CD4-positive, alpha-beta memory T cell (primary cell): ENCODE data around the gene ERC1. TPM values are rescaled to one million over a fixed set of nuclear protein-coding genes. Genes with fewer than 3 reads are reported as not detected.

ENCODE experiments used
- CTCF ChIA-PET: fragments of 350-600 bp; sonication (Branson Sonifier 250); formaldehyde crosslinking; loops from one replicate; lab custom pipeline; 2021; ENCODE audit warnings: inconsistent platforms; ENCODE audit not compliant: partially characterized antibody; lab: Charles Lee
- POLR2A ChIA-PET: fragments of 350-600 bp; sonication (Branson Sonifier 250); formaldehyde crosslinking; loops from one replicate; lab custom pipeline; 2021; ENCODE audit not compliant: partially characterized antibody; lab: Charles Lee
- DNase-seq, 5 donors: peaks; one replicate each; pipeline versions ENCODE4 v3.0.0 to v3.0.0-alpha.2; 2020 to 2022; ENCODE audit warnings: mixed read lengths in 1 of 5
- H3K27ac ChIP-seq: one replicate; pipeline ENCODE4 v1.7.0; 2013; ENCODE audit warnings: low read depth, low read length
- H3K27me3 ChIP-seq: 2 replicates; pipeline ENCODE4 v1.7.0; 2013; ENCODE audit warnings: mild to moderate bottlenecking, low read length, moderate library complexity; ENCODE audit not compliant: insufficient read depth
- H3K36me3 ChIP-seq: 2 replicates; pipeline ENCODE4 v1.7.0; 2013; ENCODE audit warnings: mild to moderate bottlenecking, low read length, moderate library complexity; ENCODE audit not compliant: insufficient read depth
- H3K4me1 ChIP-seq: 2 replicates; pipeline ENCODE4 v1.7.0; 2013; ENCODE audit warnings: mild to moderate bottlenecking, low read length, moderate library complexity; ENCODE audit not compliant: insufficient read depth
- H3K4me3 ChIP-seq, 2 donors: one replicate each; pipeline ENCODE4 v1.7.0; 2013; ENCODE audit warnings: low read length in 2 of 2, mild to moderate bottlenecking in 1 of 2
- H3K9me3 ChIP-seq, 2 donors: one replicate each; pipeline ENCODE4 v1.7.0; 2013; ENCODE audit warnings: low read length in 2 of 2, control low read depth in 1 of 2; ENCODE audit not compliant: control insufficient read depth in 1 of 2
- H3K27ac Mint-ChIP-seq, 7 donors: one replicate each; pipeline ENCODE4 v1.8.0; 2020 to 2021; ENCODE audit warnings: mixed read lengths in 7 of 7, mild to moderate bottlenecking in 6 of 7, inconsistent platforms in 3 of 7, moderate library complexity in 3 of 7
- H3K27me3 Mint-ChIP-seq, 2 donors: one replicate each; pipeline ENCODE4 v1.8.0; 2020 to 2021; ENCODE audit warnings: mixed read lengths in 2 of 2
- H3K36me3 Mint-ChIP-seq, 2 donors: one replicate each; pipeline ENCODE4 v1.8.0; 2020 to 2021; ENCODE audit warnings: mixed read lengths in 2 of 2, inconsistent platforms in 1 of 2, mild to moderate bottlenecking in 1 of 2
- H3K4me1 Mint-ChIP-seq, 4 donors: one replicate each; pipeline ENCODE4 v1.8.0; 2020 to 2021; ENCODE audit warnings: mixed read lengths in 4 of 4, mild to moderate bottlenecking in 1 of 4
- H3K4me3 Mint-ChIP-seq, 8 donors: one replicate each; pipeline ENCODE4 v1.8.0; 2020 to 2021; ENCODE audit warnings: mixed read lengths in 8 of 8, mild to moderate bottlenecking in 7 of 8, moderate library complexity in 6 of 8, inconsistent platforms in 3 of 8
- H3K9me3 Mint-ChIP-seq, 8 donors: one replicate each; pipeline ENCODE4 v1.8.0; 2020 to 2021; ENCODE audit warnings: mixed read lengths in 8 of 8, mild to moderate bottlenecking in 5 of 8, inconsistent platforms in 3 of 8, moderate library complexity in 1 of 8
- intact Hi-C: fragments of 100-400 bp; cut with micrococcal nuclease; formaldehyde crosslinking; loops from one replicate; pipeline ENCODE4 v1.15.1; 2023
- polyA plus RNA-seq, 2 donors: library from polyadenylated mRNA; unstranded; fragments of 300-500 nt; fragmentation: Illumina TruSeq; gene quantifications; one replicate each; pipeline ENCODE4 v1.2.3, GENCODE V29; 2021
- total RNA-seq, 2 experiments: library from RNA; stranded (reverse); gene quantifications; one replicate each; pipeline ENCODE4 v1.2.3, GENCODE V29; 2021

Gene ERC1
- total and polyA plus RNA-seq, 4 experiments from 2014 or later = 4.0 to 41.7 (median 28.7) TPM

- H3K4me1 ChIP-seq = no peaks in the 10 kb centered on the region
- no peaks in the 10 kb centered on the region for H3K9me3 ChIP-seq
- H3K27me3 Mint-ChIP-seq = no peaks in the 10 kb centered on the region
- H3K27ac ChIP-seq = no peak overlapping the region
- no peak overlapping the region for H3K4me3 ChIP-seq
- CTCF ChIA-PET = interaction anchor here (1.3 kb wide), 1 partner anchor 347 kb away, joined by 3 read pairs; no protein-coding TSS in a partner anchor
- no peaks in the 10 kb centered on the region for H3K36me3 ChIP-seq
- H3K36me3 Mint-ChIP-seq = peaks cover 10 to 37% of the 10 kb centered on the region in 2 donors
- H3K27ac Mint-ChIP-seq = no peak overlapping the region
- intact Hi-C loops = no loop called here
- no peaks in the 10 kb centered on the region for H3K27me3 ChIP-seq
- POLR2A ChIA-PET = no interaction called here
- no peaks in the 10 kb centered on the region for H3K9me3 Mint-ChIP-seq
- H3K4me1 Mint-ChIP-seq = no peaks in the 10 kb centered on the region
- no peak overlapping the region for H3K4me3 Mint-ChIP-seq
- DNase-seq = no peak
These were observed 473.9 kb downstream of the ERC1 start for GRCh38 chr12:1464925-1465324.

- Histone ChIP-seq H3K4me3 (no peak overlapping the region), H3K4me1 (no peaks in the 10 kb centered on the region), H3K9me3 (no peaks in the 10 kb centered on the region), H3K36me3 (no peaks in the 10 kb centered on the region), H3K27me3 (no peaks in the 10 kb centered on the region), H3K27ac (no peak overlapping the region)
- no peak for DNase-seq
- Mint-ChIP-seq H3K4me3 (no peak overlapping the region), H3K27me3 (no peaks in the 10 kb centered on the region), H3K4me1 (no peaks in the 10 kb centered on the region), H3K36me3 (peaks cover 15 to 42% of the 10 kb centered on the region in 2 donors), H3K9me3 (no peaks in the 10 kb centered on the region), H3K27ac (peak overlapping the region in 1 of 7 donors; percentile 35)
- ChIA-PET CTCF (no interaction called here), POLR2A (no interaction called here)
- intact Hi-C loops = no loop called here
These were observed 475.0 kb downstream of the ERC1 start for GRCh38 chr12:1465990-1466389.

GRCh38 chr12:1466481-1467154 lies 475.6 kb downstream of the ERC1 start:
- Histone ChIP-seq H3K27ac (no peak overlapping the region), H3K9me3 (no peaks in the 10 kb centered on the region), H3K4me1 (no peaks in the 10 kb centered on the region), H3K36me3 (no peaks in the 10 kb centered on the region), H3K4me3 (no peak overlapping the region), H3K27me3 (no peaks in the 10 kb centered on the region)
- no peaks in the 10 kb centered on the region for H3K4me1 Mint-ChIP-seq
- H3K9me3 Mint-ChIP-seq = no peaks in the 10 kb centered on the region
- no peaks in the 10 kb centered on the region for H3K27me3 Mint-ChIP-seq
- no peak for DNase-seq
- intact Hi-C loops = no loop called here
- CTCF ChIA-PET = no interaction called here
- POLR2A ChIA-PET = no interaction called here
- peaks cover 15 to 41% of the 10 kb centered on the region in 2 donors for H3K36me3 Mint-ChIP-seq
- peak overlapping the region in 1 of 7 donors; percentile 35 for H3K27ac Mint-ChIP-seq
- H3K4me3 Mint-ChIP-seq = no peak overlapping the region

GRCh38 chr12:1467710-1468109 lies 476.7 kb downstream of the ERC1 start:
- Histone ChIP-seq H3K9me3 (no peaks in the 10 kb centered on the region), H3K27ac (no peak overlapping the region), H3K4me1 (peaks cover 4% of the 10 kb centered on the region), H3K27me3 (no peaks in the 10 kb centered on the region), H3K4me3 (no peak overlapping the region), H3K36me3 (no peaks in the 10 kb centered on the region)
- CTCF ChIA-PET = no interaction called here
- Mint-ChIP-seq H3K4me3 (no peak overlapping the region), H3K36me3 (peaks cover 15 to 36% of the 10 kb centered on the region in 2 donors), H3K9me3 (no peaks in the 10 kb centered on the region), H3K27ac (no peak overlapping the region), H3K27me3 (no peaks in the 10 kb centered on the region), H3K4me1 (peaks cover 0 to 4% (median 2%) of the 10 kb centered on the region in 4 donors)
- no peak for DNase-seq
- POLR2A ChIA-PET = no interaction called here
- intact Hi-C loops = no loop called here

GRCh38 chr12:1469070-1469469 lies 478.0 kb downstream of the ERC1 start:
- ChIA-PET CTCF (no interaction called here), POLR2A (no interaction called here)
- no peaks in the 10 kb centered on the region for H3K27me3 Mint-ChIP-seq
- peaks cover 12 to 30% of the 10 kb centered on the region in 2 donors for H3K36me3 Mint-ChIP-seq
- no peaks in the 10 kb centered on the region for H3K27me3 ChIP-seq
- peaks cover 0 to 8% (median 3%) of the 10 kb centered on the region in 4 donors for H3K4me1 Mint-ChIP-seq
- H3K9me3 Mint-ChIP-seq = no peaks in the 10 kb centered on the region
- H3K27ac ChIP-seq = no peak overlapping the region
- no peak overlapping the region for H3K4me3 Mint-ChIP-seq
- no peak overlapping the region for H3K27ac Mint-ChIP-seq
- H3K36me3 ChIP-seq = no peaks in the 10 kb centered on the region
- no peaks in the 10 kb centered on the region for H3K9me3 ChIP-seq
- H3K4me1 ChIP-seq = peaks cover 15% of the 10 kb centered on the region
- intact Hi-C loops = no loop called here
- H3K4me3 ChIP-seq = no peak overlapping the region
- no peak for DNase-seq

GRCh38 chr12:1470051-1470450 lies 479.0 kb downstream of the ERC1 start:
- CTCF ChIA-PET = no interaction called here

GRCh38 chr12:1471224-1471623 lies 480.2 kb downstream of the ERC1 start:
- Histone ChIP-seq H3K4me3 (no peak overlapping the region), H3K9me3 (no peaks in the 10 kb centered on the region), H3K27me3 (no peaks in the 10 kb centered on the region), H3K36me3 (no peaks in the 10 kb centered on the region), H3K4me1 (peaks cover 15% of the 10 kb centered on the region), H3K27ac (no peak overlapping the region)
- DNase-seq = no peak
- intact Hi-C loops = no loop called here
- H3K27me3 Mint-ChIP-seq = no peaks in the 10 kb centered on the region
- H3K36me3 Mint-ChIP-seq = peaks cover 4 to 18% of the 10 kb centered on the region in 2 donors
- H3K4me1 Mint-ChIP-seq = peaks cover 0 to 8% (median 3%) of the 10 kb centered on the region in 4 donors
- peak overlapping the region in 2 of 7 donors; percentile 11 to 38 for H3K27ac Mint-ChIP-seq
- H3K9me3 Mint-ChIP-seq = no peaks in the 10 kb centered on the region
- ChIA-PET POLR2A (no interaction called here), CTCF (interaction anchor here (0.8 to 1.1 kb wide), 2 partner anchors 353 to 368 kb away, joined by 3 read pairs; no protein-coding TSS in a partner anchor)
- no peak overlapping the region for H3K4me3 Mint-ChIP-seq

More at GRCh38 chr12:1470051-1470450, 479.0 kb downstream of the ERC1 start:
- Mint-ChIP-seq H3K4me1 (peaks cover 0 to 8% (median 3%) of the 10 kb centered on the region in 4 donors), H3K4me3 (no peak overlapping the region), H3K36me3 (peaks cover 11 to 26% of the 10 kb centered on the region in 2 donors), H3K9me3 (no peaks in the 10 kb centered on the region), H3K27me3 (no peaks in the 10 kb centered on the region), H3K27ac (no peak overlapping the region)
- no peak overlapping the region for H3K4me3 ChIP-seq
- POLR2A ChIA-PET = no interaction called here
- H3K27me3 ChIP-seq = no peaks in the 10 kb centered on the region
- intact Hi-C loops = no loop called here
- no peaks in the 10 kb centered on the region for H3K36me3 ChIP-seq
- H3K4me1 ChIP-seq = peaks cover 15% of the 10 kb centered on the region
- DNase-seq = no peak
- H3K27ac ChIP-seq = no peak overlapping the region
- no peaks in the 10 kb centered on the region for H3K9me3 ChIP-seq
